IPS DF 6.9 (cell line): ENCODE results near the gene SRGAP2.
"Not testable (repeated sequence)": the region's sequence is repeated elsewhere in the genome, so short reads cannot be mapped to it uniquely, and the experiment has no call there.

ENCODE experiments used
- DNase-seq: peaks from one replicate; pipeline ENCODE4 v3.0.0-alpha.2; 2013; ENCODE audit warnings: low read depth, low spot score
- H3K27ac ChIP-seq: one replicate; pipeline ENCODE4 v1.5.1; 2013; ENCODE audit warnings: low read length, control low read depth
- H3K27me3 ChIP-seq: 2 replicates; pipeline ENCODE4 v1.6.1; 2013; ENCODE audit warnings: mild to moderate bottlenecking, low read length; ENCODE audit not compliant: control insufficient read depth, insufficient read depth
- H3K36me3 ChIP-seq: 2 replicates; pipeline ENCODE4 v1.6.1; 2013; ENCODE audit warnings: low read length; ENCODE audit not compliant: control insufficient read depth, insufficient read depth
- H3K4me1 ChIP-seq: 2 replicates; pipeline ENCODE4 v1.6.1; 2013; ENCODE audit warnings: low read length; ENCODE audit not compliant: control insufficient read depth, insufficient read depth
- H3K4me3 ChIP-seq: 2 replicates; pipeline ENCODE4 v1.5.1; 2013; ENCODE audit warnings: mild to moderate bottlenecking, low read length
- H3K9me3 ChIP-seq: 2 replicates; pipeline ENCODE4 v1.6.1; 2013; ENCODE audit warnings: low read length, inconsistent platforms; ENCODE audit not compliant: control insufficient read depth, insufficient read depth
- WGBS: extraction: QIAGEN DNeasy Blood & Tissue Kit; methylation state at CpG from one replicate; pipeline ENCODE4 v1.1.7; 2013; ENCODE audit warnings: mixed read lengths, missing lambda C conversion rate; ENCODE audit not compliant: insufficient read length, insufficient coverage; 5-methylcytosine and 5-hydroxymethylcytosine counted together

SRGAP2 gene

GRCh38 chr1:206252680-206253335, 49.5 kb downstream of the SRGAP2 start:
- not testable (repeated sequence) for H3K27me3 ChIP-seq, H3K27ac ChIP-seq, H3K4me1 ChIP-seq, H3K36me3 ChIP-seq, DNase-seq, H3K4me3 ChIP-seq, H3K9me3 ChIP-seq
- no CpG with 5 or more reads among the region's 8 CpGs for WGBS
